Prostate gland (tissue), 2 donors: ENCODE results near the gene TRAF3. TPM values are rescaled to one million over a fixed set of nuclear protein-coding genes. Genes with fewer than 3 reads are reported as not detected.

Experiments used
- DNase-seq: peaks from one replicate; pipeline ENCODE4 v3.0.0-alpha.2; 2019; ENCODE audit warnings: low spot score
- H3K27ac ChIP-seq, 2 donors: fragments of 200-600 bp; sonication (generic); 2 replicates each; pipeline ENCODE4 v1.5.1; 2017 to 2019
- H3K27me3 ChIP-seq: fragments of 200-600 bp; sonication (generic); replicated peaks from 2 replicates; pipeline ENCODE4 v1.5.1; 2019; ENCODE audit not compliant: insufficient read depth
- H3K36me3 ChIP-seq, 2 donors: fragments of 200-600 bp; sonication (generic); 1 replicate in 1 of 2; 2 replicates in 1 of 2; pipeline versions ENCODE4 v1.5.1 to v1.8.1; 2017 to 2019
- H3K4me1 ChIP-seq: fragments of 200-600 bp; sonication (generic); replicated peaks from 2 replicates; pipeline ENCODE4 v1.5.1; 2019
- H3K4me3 ChIP-seq, 2 donors: fragments of 200-600 bp; sonication (generic); 2 replicates each; pipeline ENCODE4 v1.5.1; 2017 to 2019
- H3K9me3 ChIP-seq: fragments of 200-600 bp; sonication (generic); 2 replicates; pipeline ENCODE4 v1.5.1; 2017
- POLR2A ChIP-seq: fragments of 450-650 bp; IDR thresholded peaks from one replicate; pipeline ENCODE4 v1.6.1; 2016; ENCODE audit warnings: antibody characterized with exemption, mild to moderate bottlenecking
- POLR2AphosphoS5 ChIP-seq: sonication (generic); formaldehyde crosslinking; IDR thresholded peaks from one replicate; pipeline ENCODE4 v1.6.1; 2017; ENCODE audit warnings: antibody characterized with exemption
- WGBS: methylation state at CpG from one replicate; pipeline ENCODE4 v1.1.5; 2018; 5-methylcytosine and 5-hydroxymethylcytosine counted together
- intact Hi-C: fragments of 100-400 bp; cut with DNase I; formaldehyde crosslinking; loops from one replicate; pipeline ENCODE4 v1.14.2; 2022
- total RNA-seq, 2 donors: library from RNA; depleted of rRNA; stranded (reverse); fragments of >200 nt; gene quantifications; one replicate each; pipeline ENCODE4 v1.1.0, GENCODE V29; 2016
- TF ChIP-seq, protein P1 (sequence below), 4 experiments: fragments of 200-600 bp in 2 of 4; fragments of 450-650 bp in 2 of 4; sonication (generic) in 2 of 4; IDR thresholded peaks; 1 replicate in 3 of 4; 2 replicates in 1 of 4; pipeline ENCODE4 v1.5.1; 2016 to 2019; ENCODE audit warnings: antibody characterized with exemption in 4 of 4, mild to moderate bottlenecking in 2 of 4, moderate library complexity in 2 of 4

TRAF3 gene
- total RNA-seq, 2 donors from 2014 or later: 8.3 to 22.0 TPM

DNA sequence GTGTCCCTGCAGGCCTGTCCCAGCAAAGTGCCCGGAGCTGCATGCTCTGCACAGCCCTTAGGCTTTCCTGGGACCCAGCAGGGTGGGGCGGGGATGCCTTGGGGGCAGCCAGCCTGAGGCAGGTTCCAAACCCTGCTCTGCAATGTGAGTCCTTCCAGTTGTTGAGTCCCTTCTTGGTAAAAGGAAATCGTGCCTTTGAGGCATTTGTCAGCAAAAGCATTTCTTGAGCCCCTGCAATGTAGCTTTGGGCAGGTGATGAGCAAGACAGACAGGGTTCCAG is 38.1 kb upstream of the TRAF3 start:
- no peaks in the 10 kb centered on the region for H3K9me3 ChIP-seq
- no peaks in the 10 kb centered on the region for H3K36me3 ChIP-seq
- H3K27ac ChIP-seq: no peak overlapping the region
- H3K27me3 ChIP-seq: no peaks in the 10 kb centered on the region
- no peak overlapping the region for H3K4me3 ChIP-seq
- 100% methylated on average over 2 of the region's 3 CpGs for whole genome bisulfite sequencing
- DNase-seq: no peak
- H3K4me1 ChIP-seq: no peaks in the 10 kb centered on the region
- intact Hi-C loops: no loop called here
- TF ChIP-seq, protein P1, sequence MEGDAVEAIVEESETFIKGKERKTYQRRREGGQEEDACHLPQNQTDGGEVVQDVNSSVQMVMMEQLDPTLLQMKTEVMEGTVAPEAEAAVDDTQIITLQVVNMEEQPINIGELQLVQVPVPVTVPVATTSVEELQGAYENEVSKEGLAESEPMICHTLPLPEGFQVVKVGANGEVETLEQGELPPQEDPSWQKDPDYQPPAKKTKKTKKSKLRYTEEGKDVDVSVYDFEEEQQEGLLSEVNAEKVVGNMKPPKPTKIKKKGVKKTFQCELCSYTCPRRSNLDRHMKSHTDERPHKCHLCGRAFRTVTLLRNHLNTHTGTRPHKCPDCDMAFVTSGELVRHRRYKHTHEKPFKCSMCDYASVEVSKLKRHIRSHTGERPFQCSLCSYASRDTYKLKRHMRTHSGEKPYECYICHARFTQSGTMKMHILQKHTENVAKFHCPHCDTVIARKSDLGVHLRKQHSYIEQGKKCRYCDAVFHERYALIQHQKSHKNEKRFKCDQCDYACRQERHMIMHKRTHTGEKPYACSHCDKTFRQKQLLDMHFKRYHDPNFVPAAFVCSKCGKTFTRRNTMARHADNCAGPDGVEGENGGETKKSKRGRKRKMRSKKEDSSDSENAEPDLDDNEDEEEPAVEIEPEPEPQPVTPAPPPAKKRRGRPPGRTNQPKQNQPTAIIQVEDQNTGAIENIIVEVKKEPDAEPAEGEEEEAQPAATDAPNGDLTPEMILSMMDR (IDR thresholded peaks at IDR 0.05): no peak
- TF ChIP-seq POLR2AphosphoS5 (no peak), POLR2A (no peak)

DNA sequence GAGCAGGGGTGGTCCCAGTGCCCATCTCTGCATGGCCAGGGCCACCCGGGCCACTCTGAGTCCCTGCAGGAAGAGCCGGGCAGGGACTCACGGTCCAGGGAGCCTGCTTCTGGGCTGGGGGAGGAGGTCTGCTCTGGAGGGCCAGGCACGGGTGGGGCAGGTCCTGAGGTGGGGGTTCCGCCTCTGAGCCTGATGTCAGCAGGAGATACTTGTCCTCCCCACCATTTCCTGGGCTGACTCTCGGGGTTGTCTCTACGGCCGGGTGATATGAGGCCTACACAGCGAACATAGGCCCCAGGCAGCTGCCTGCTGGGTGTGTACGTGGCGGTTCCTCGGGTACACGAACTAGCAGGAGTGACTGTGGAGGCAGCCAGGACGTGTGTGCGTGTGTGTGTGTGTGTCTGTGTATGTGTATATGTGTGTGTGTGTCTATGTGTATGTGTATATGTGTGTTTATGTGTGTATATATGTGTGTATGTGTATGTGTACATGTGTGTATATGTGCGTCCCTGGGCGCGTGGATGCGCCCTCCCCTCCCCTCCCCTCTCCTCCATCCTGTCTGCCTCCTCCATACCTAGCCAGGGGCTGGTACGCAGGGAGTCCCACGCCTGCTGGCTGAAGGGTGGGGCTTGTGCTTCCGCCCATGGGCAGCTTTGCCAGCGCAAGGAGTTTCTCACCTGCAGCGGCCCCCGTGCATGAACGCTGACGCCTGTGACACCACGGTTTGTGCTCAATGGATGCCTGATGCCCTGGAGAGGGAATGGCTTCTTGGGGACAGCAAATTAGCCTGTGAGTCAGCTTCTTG is 30.4 kb upstream of the TRAF3 start:
- H3K36me3 ChIP-seq: no peaks in the 10 kb centered on the region
- DNase-seq: no peak
- no peak overlapping the region for H3K27ac ChIP-seq
- intact Hi-C loops: no loop called here
- no peaks in the 10 kb centered on the region for H3K9me3 ChIP-seq
- H3K27me3 ChIP-seq: no peaks in the 10 kb centered on the region
- no peaks in the 10 kb centered on the region for H3K4me1 ChIP-seq
- no peak for TF ChIP-seq POLR2AphosphoS5
- TF ChIP-seq POLR2A: no peak
- TF ChIP-seq, protein P1 (IDR thresholded peaks at IDR 0.05): no peak
- no peak overlapping the region for H3K4me3 ChIP-seq
- WGBS: 94% methylated on average over 27 of the region's 28 CpGs

- 93% methylated on average over 8 of the region's 8 CpGs for WGBS
- Histone ChIP-seq H3K9me3 (no peaks in the 10 kb centered on the region), H3K27ac (no peak overlapping the region), H3K4me3 (no peak overlapping the region), H3K36me3 (no peaks in the 10 kb centered on the region), H3K4me1 (no peaks in the 10 kb centered on the region), H3K27me3 (no peaks in the 10 kb centered on the region)
- DNase-seq: no peak
- intact Hi-C loops: no loop called here
- TF ChIP-seq, protein P1 (IDR thresholded peaks at IDR 0.05): no peak
- TF ChIP-seq POLR2A (no peak), POLR2AphosphoS5 (no peak)
Measured at GRCh38 chr14:102748806-102749205, 28.4 kb upstream of the TRAF3 start.

DNA sequence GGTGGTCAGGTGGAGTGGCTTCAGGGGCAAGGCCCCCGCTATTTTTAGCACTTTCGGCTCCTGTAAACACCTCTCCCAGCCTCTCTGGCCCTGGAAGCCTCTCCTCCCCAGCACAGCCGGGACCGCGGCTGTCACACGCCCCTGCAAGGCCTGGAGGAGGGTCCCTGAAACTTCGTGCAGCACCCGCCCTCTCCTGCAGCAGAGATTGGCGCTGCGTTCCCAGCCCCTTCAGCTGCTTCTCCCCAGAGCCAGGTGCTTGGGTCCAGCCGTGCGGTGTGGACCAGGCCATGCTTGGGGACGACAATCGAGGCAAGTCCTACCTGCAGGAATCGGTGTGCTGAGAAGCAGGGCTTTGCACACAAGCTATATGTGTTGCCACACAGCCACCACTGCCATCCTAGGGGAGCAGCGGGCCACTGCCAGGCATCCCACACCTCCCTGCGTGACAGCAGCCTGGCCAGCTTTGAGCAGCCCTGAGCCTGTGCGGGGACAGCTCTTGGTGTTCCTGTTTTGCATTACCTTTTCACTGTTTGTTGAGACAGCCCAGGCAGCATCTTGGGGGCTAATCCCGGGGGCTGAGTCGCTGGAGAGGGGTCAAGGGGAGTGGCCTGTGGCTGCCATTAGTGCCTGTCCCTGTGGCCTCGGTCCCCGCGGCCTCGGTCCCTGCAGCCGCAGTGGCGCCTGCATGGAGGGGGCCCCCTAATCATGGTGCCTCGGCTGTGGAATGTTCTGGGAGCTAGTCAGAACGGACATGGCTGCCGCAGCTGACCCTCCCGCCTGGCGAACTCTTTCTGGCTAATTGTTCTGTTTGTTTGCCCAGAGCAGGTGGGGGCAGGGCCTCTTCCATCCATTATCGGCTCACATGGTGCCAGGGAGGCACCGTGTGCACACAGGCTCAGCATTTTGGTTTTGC is 27.6 kb upstream of the TRAF3 start:
- Histone ChIP-seq H3K4me1 (no peaks in the 10 kb centered on the region), H3K36me3 (no peaks in the 10 kb centered on the region), H3K27me3 (no peaks in the 10 kb centered on the region), H3K4me3 (no peak overlapping the region), H3K9me3 (no peaks in the 10 kb centered on the region), H3K27ac (no peak overlapping the region)
- WGBS: 68% methylated on average over 33 of the region's 33 CpGs
- no peak for TF ChIP-seq POLR2AphosphoS5
- intact Hi-C loops: no loop called here
- no peak for DNase-seq

- intact Hi-C loops: no loop called here
- DNase-seq: no peak
- H3K27ac ChIP-seq: no peak overlapping the region
- no peaks in the 10 kb centered on the region for H3K36me3 ChIP-seq
- H3K27me3 ChIP-seq: no peaks in the 10 kb centered on the region
- 97% methylated on average over 14 of the region's 14 CpGs for WGBS
- H3K4me3 ChIP-seq: no peak overlapping the region
- no peaks in the 10 kb centered on the region for H3K9me3 ChIP-seq
- no peaks in the 10 kb centered on the region for H3K4me1 ChIP-seq
- no peak for TF ChIP-seq POLR2A
- TF ChIP-seq POLR2AphosphoS5: no peak
- TF ChIP-seq, protein P1 (IDR thresholded peaks at IDR 0.05): no peak
Measured at GRCh38 chr14:102750376-102750775, 26.9 kb upstream of the TRAF3 start.
